GM12875 (cell line): Measurements from ENCODE around the gene TATDN2.

Experiments used
- H3K4me3 ChIP-seq: one replicate; pipeline ENCODE4 v1.5.1; 2011; ENCODE audit warnings: low read depth, low read length, control low read depth
- CTCF ChIP-seq: IDR thresholded peaks from 2 replicates; pipeline ENCODE4 v1.5.1; 2011; ENCODE audit warnings: low read depth, mild to moderate bottlenecking, control low read depth, inconsistent platforms, low read length, moderate library complexity, borderline replicate concordance; ENCODE audit not compliant: insufficient read depth

The TATDN2 gene

GRCh38 chr3:10317961-10318350, 69.7 kb downstream of the TATDN2 start:
- no peak for TF ChIP-seq CTCF
- H3K4me3 ChIP-seq, result no peak overlapping the region

GRCh38 chr3:10319251-10319650, 71.0 kb downstream of the TATDN2 start:
- no peak overlapping the region for H3K4me3 ChIP-seq
- TF ChIP-seq CTCF, result no peak

GRCh38 chr3:10319804-10320203, 71.5 kb downstream of the TATDN2 start:
- TF ChIP-seq CTCF, result no peak
- H3K4me3 ChIP-seq, result peak overlapping the region; percentile 90

GRCh38 chr3:10320320-10320677, 72.0 kb downstream of the TATDN2 start:
- peak overlapping the region; percentile 90 for H3K4me3 ChIP-seq
- no peak for TF ChIP-seq CTCF

GRCh38 chr3:10321630-10322351, 73.5 kb downstream of the TATDN2 start:
- H3K4me3 ChIP-seq, result no peak overlapping the region

GRCh38 chr3:10322352-10322710, 74.1 kb downstream of the TATDN2 start:
- TF ChIP-seq CTCF, result peak; percentile 50
- H3K4me3 ChIP-seq, result no peak overlapping the region

More at GRCh38 chr3:10321630-10322351, 73.5 kb downstream of the TATDN2 start:
- no peak for TF ChIP-seq CTCF

GRCh38 chr3:10327592-10327991, 79.3 kb downstream of the TATDN2 start:
- no peak for TF ChIP-seq CTCF

More at GRCh38 chr3:10327592-10327991, 79.3 kb downstream of the TATDN2 start:
- no peak overlapping the region for H3K4me3 ChIP-seq
